ENCODE data around the gene EXOC8. TPM values are rescaled to one million over a fixed set of nuclear protein-coding genes. Genes with fewer than 3 reads are reported as not detected.

The EXOC8 gene
- total and polyA plus RNA-seq, 9 of the 15 experiments (the other 6 are each of a cell fraction or from before 2014, with no cell fraction given) = 2.1 to 13.6 (median 7.2) TPM

DNA sequence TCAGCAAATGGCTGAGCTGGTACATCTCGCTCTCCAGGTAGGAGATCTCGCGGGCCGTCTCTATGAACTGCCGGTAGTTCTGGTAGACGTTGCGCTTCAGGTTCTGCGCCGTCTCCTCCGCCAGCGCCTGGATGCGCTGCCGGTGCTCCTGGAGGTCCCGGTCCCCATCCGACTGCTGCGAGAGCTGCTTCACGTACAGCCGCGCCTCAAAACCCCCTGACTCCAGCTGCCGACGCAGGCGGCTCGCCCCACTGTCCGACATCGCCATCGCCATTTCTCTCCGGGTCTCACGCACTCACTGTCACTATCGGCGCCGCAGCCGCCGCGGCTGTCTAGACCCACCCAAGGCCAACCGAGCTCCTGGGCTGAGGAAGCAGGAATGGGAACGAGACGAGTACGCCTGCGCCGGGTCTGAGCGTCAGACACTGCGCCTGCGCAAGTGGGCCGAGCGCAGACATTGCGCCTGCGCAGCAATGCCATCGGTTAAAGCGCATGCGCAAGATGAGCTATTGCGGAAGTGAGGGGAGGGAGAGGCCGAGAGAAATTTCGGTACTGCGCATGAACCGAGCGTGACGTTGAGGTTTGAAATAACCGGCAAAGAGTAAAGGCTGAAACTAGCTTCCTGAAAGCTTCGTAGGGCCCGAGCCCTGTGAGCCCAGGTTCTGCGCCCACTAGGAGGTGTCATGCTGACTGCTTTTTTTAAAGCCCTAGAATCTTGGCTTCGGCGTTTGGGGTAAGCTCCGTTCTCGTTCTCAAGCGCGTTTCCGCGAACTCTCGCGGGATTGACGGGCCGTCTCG is at the start of gene EXOC8 (continued):
- TF ChIP-seq, protein P1, sequence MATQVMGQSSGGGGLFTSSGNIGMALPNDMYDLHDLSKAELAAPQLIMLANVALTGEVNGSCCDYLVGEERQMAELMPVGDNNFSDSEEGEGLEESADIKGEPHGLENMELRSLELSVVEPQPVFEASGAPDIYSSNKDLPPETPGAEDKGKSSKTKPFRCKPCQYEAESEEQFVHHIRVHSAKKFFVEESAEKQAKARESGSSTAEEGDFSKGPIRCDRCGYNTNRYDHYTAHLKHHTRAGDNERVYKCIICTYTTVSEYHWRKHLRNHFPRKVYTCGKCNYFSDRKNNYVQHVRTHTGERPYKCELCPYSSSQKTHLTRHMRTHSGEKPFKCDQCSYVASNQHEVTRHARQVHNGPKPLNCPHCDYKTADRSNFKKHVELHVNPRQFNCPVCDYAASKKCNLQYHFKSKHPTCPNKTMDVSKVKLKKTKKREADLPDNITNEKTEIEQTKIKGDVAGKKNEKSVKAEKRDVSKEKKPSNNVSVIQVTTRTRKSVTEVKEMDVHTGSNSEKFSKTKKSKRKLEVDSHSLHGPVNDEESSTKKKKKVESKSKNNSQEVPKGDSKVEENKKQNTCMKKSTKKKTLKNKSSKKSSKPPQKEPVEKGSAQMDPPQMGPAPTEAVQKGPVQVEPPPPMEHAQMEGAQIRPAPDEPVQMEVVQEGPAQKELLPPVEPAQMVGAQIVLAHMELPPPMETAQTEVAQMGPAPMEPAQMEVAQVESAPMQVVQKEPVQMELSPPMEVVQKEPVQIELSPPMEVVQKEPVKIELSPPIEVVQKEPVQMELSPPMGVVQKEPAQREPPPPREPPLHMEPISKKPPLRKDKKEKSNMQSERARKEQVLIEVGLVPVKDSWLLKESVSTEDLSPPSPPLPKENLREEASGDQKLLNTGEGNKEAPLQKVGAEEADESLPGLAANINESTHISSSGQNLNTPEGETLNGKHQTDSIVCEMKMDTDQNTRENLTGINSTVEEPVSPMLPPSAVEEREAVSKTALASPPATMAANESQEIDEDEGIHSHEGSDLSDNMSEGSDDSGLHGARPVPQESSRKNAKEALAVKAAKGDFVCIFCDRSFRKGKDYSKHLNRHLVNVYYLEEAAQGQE (IDR thresholded peaks at IDR 0.05; ENCODE audit: borderline replicate concordance) = no peak
- TF ChIP-seq, protein P1 (CRISPR knock-in tag; IDR thresholded peaks at IDR 0.05; ENCODE audit: low read depth) = peak; percentile 54
- TF ChIP-seq, protein P2, sequence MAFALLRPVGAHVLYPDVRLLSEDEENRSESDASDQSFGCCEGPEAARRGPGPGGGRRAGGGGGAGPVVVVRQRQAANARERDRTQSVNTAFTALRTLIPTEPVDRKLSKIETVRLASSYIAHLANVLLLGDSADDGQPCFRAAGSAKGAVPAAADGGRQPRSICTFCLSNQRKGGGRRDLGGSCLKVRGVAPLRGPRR (CRISPR knock-in tag; IDR thresholded peaks at IDR 0.05) = peak; percentile 67; the same call in 1 of the 2 replicates
- TF ChIP-seq ZNF444 (CRISPR knock-in tag; IDR thresholded peaks at IDR 0.05) = no peak
- 0 out of 2 replicates have a peak, but pooled peaks have one; percentile 19 for TF ChIP-seq JUNB (CRISPR knock-in tag; conservative IDR thresholded peaks at IDR 0.05)
- TF ChIP-seq, protein P3, sequence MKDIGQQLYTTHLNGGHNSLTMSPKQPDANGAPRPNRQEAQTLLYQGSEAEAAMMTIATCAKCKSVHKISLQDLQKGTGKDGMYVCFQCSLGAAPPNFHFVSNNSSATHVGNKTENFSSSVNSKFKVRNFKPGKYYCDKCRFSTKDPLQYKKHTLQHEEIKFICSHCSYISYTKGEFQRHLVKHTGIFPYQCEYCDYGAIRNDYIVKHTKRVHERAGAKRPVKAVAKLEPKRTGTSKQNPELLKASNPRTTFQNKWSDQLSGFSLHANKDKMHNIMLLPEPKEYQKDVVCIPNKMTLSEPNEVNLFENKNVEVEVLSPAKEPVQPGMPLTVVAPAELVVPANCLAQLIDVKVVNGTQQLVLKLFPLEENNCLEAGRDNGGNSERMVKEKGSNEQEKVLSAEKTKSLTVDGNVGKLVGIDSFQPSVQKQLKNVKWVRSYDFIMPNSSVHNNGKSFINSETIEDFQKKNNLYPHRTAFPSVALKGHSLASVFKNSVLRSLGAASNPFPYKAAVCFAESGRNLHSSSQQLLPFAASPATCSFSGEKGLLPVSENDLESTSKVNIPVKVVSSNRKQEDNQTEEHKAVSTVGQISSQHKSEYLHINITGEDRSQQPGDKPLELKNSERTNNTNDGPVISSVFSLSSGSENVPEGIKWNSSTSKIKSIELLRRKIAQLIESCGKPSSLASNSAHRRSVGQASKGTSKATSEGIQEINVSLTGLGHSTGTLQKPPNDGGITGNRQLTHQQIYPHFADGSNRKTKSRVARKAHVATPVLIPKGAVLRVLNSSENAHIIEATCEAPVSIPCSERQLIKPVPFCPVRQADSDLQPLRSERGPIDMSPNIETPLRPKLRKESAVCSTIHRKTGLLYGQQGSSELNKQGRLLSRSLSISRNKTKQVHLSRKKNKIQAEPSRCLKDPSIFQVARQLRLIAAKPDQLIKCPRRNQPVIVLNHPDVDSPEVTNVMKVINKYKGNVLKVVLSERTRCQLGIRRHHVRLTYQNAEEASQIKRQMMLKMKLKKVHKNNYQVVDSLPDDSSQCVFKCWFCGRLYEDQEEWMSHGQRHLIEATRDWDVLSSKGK (CRISPR knock-in tag; IDR thresholded peaks at IDR 0.05) = no peak
- TF ChIP-seq ZNF785 (CRISPR knock-in tag; IDR thresholded peaks at IDR 0.05) = no peak
- no peak for TF ChIP-seq JUN (IDR thresholded peaks at IDR 0.05; ENCODE audit: borderline replicate concordance, low read depth, low read length)
- peak; percentile 91 for TF ChIP-seq JUN (CRISPR knock-in tag; IDR thresholded peaks at IDR 0.05; ENCODE audit: borderline replicate concordance)
- peak; percentile 67 for TF ChIP-seq SMAD1 (IDR thresholded peaks at IDR 0.05; ENCODE audit: low read depth, low read length, partially characterized antibody)
